Measurements from ENCODE around the gene PGAM4.

Gene PGAM4

DNA sequence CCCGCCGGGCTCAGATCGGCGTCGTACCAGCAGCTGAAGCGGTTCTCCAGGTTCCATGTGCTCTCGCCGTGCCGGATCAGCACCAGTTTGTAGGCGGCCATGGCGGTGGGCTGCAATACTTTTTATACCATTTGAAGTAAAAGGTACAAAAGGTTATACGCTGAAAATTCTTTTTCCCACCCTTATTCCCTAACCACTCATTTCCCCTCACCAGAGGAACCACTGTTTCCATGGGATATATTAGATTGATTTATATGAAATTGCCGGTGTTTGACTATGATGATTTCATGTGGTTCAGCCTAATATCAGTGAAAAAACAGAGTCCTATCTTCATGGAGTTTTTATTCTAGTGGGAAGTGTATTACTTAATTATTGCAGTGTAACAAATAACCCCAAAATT is at the start of gene PGAM4:
PGAM4 (minus strand) TSS at position 101 of the 400 bp plus-strand sequence; CDS start at position 101, 0 bp downstream.
- Mint-ChIP-seq H3K4me3 (no peak within 1 kb of the TSS), H3K4me1 (ENCODE audit: low read depth) (no peaks in the 10 kb centered on the region), H3K27me3 (no peaks in the 10 kb centered on the region), H3K36me3 (ENCODE audit: low read depth) (peaks cover 6% of the 10 kb centered on the region), H3K27ac (no peak within 1 kb of the TSS), H3K9me3 (no peaks in the 10 kb centered on the region)
- intact Hi-C loops (cut with micrococcal nuclease) = no loop called here

- Mint-ChIP-seq H3K27ac (no peak overlapping the region), H3K27me3 (no peaks in the 10 kb centered on the region), H3K36me3 (ENCODE audit: low read depth) (peaks cover 22% of the 10 kb centered on the region), H3K9me3 (no peaks in the 10 kb centered on the region), H3K4me3 (no peak overlapping the region), H3K4me1 (ENCODE audit: low read depth) (no peaks in the 10 kb centered on the region)
- intact Hi-C loops (cut with micrococcal nuclease) = no loop called here
Measured at GRCh38 chrX:78011846-78012245, 42.4 kb upstream of the PGAM4 start.

DNA sequence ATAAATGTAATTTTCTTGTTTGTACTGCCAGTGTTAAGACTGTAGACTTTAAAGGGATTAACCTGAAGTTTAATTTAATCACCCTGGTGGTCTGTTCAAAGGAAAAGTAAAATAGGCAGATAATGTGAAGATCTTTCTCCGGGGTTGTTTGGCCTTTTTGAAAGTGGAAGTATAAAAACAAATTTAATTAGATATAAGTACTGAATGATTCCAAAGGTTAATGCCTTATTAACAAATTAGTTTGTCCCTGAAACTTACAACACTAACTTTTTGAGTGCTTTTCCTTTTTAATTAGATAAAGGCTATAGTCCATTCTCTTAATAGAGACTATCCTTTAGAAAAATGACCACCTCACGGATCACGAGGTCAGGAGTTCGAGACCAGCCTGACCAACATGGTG is 10.4 kb upstream of the PGAM4 start:
- no peaks in the 10 kb centered on the region for H3K4me1 Mint-ChIP-seq (ENCODE audit: low read depth)
- intact Hi-C loops (cut with micrococcal nuclease) = no loop called here
- H3K27me3 Mint-ChIP-seq = no peaks in the 10 kb centered on the region
- H3K4me3 Mint-ChIP-seq = no peak overlapping the region
- H3K9me3 Mint-ChIP-seq = no peaks in the 10 kb centered on the region
- H3K27ac Mint-ChIP-seq = no peak overlapping the region
- peaks cover 6% of the 10 kb centered on the region for H3K36me3 Mint-ChIP-seq (ENCODE audit: low read depth)

DNA sequence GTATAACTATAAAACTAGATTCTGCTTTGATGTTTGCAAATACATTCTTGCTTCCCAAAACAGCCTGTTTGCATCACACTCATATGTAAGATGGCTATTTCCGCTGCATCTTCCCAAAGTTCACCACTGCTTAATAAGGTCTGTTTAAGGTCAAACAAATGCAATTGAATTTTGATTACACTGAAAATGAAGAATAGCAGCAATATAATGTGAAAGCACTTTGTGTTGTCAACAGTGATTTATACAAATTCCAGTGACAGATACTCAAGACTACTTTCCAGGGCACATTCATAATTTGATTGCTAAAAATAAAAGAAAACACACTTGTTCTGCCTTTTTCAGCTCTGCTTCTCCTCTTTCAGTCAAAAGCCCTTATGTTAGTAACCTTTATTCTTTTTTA is 8.1 kb upstream of the PGAM4 start:
- H3K4me1 Mint-ChIP-seq (ENCODE audit: low read depth) = no peaks in the 10 kb centered on the region
- intact Hi-C loops (cut with micrococcal nuclease) = no loop called here
- H3K36me3 Mint-ChIP-seq (ENCODE audit: low read depth) = no peaks in the 10 kb centered on the region
- no peak overlapping the region for H3K4me3 Mint-ChIP-seq
- no peaks in the 10 kb centered on the region for H3K27me3 Mint-ChIP-seq
- no peak overlapping the region for H3K27ac Mint-ChIP-seq
- H3K9me3 Mint-ChIP-seq = no peaks in the 10 kb centered on the region

GRCh38 chrX:77977095-77977494 is 7.7 kb upstream of the PGAM4 start:
- intact Hi-C loops (cut with micrococcal nuclease) = no loop called here
- H3K27ac Mint-ChIP-seq = no peak overlapping the region
- H3K9me3 Mint-ChIP-seq = no peaks in the 10 kb centered on the region
- no peak overlapping the region for H3K4me3 Mint-ChIP-seq
- no peaks in the 10 kb centered on the region for H3K27me3 Mint-ChIP-seq
- H3K4me1 Mint-ChIP-seq (ENCODE audit: low read depth) = no peaks in the 10 kb centered on the region
- H3K36me3 Mint-ChIP-seq (ENCODE audit: low read depth) = peaks cover 4% of the 10 kb centered on the region

DNA sequence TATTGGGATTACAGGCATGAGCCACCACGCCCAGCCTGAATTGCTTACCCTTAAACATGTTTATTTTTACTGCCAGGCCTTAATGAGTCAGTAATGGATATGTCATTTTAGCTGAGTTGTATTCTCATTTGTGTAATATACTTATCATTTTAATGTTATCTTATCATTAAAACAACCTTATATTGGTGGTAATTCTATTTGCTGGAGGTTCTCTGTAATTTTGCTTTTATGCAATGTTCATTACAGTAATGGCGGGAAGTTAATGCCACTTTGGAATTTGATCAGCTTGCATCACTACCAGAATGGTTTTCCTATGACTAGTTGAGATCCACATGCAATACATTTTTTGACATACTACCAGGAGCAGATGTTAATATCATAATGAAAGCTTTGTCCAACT is 6.3 kb upstream of the PGAM4 start:
- Mint-ChIP-seq H3K36me3 (ENCODE audit: low read depth) (peaks cover 6% of the 10 kb centered on the region), H3K4me3 (no peak overlapping the region), H3K27me3 (no peaks in the 10 kb centered on the region), H3K27ac (no peak overlapping the region), H3K9me3 (no peaks in the 10 kb centered on the region), H3K4me1 (ENCODE audit: low read depth) (no peaks in the 10 kb centered on the region)
- intact Hi-C loops (cut with micrococcal nuclease) = no loop called here

DNA sequence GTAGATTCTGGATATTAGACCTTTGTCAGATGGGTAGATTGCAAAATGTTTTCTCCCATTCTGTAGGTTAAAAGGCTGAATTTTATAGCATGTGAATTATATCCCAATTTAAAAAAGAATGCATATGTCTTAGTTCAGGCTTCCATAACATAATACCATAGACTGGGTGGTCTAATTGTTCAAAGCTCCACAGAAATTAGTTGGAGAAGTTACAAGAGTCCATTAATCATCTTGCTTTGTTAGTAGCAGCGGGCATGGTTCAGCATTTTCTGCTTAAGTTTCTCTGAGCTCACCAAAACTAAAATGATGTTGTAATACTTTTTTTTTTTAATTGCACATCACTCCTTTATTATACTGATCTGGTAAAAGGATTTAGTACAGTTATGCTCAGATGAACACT is 1.8 kb downstream of the PGAM4 start:
- Mint-ChIP-seq H3K27me3 (no peaks in the 10 kb centered on the region), H3K36me3 (ENCODE audit: low read depth) (peaks cover 6% of the 10 kb centered on the region), H3K4me1 (ENCODE audit: low read depth) (peaks cover 1% of the 10 kb centered on the region), H3K9me3 (no peaks in the 10 kb centered on the region), H3K4me3 (no peak overlapping the region), H3K27ac (no peak overlapping the region)
- intact Hi-C loops (cut with micrococcal nuclease) = no loop called here

DNA sequence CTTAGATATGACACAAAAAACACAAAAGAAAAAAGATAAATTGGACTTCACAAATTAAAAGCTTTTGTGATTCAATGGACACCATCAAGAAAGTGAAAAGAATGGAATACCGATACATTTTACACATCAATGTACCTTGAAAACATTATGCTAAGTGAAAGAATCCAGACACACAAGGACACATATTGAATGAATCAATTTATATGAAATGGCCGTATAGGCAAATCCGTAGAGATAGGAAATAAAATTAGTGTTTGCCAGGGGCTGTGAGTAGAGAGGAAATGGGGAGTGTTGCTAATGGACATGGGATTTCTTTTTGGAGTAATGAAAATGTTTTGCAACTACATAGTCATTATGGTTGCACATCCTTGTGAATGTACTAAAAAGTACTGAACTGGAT is 3.1 kb downstream of the PGAM4 start:
- Mint-ChIP-seq H3K36me3 (ENCODE audit: low read depth) (no peaks in the 10 kb centered on the region), H3K9me3 (no peaks in the 10 kb centered on the region), H3K4me3 (no peak overlapping the region), H3K27ac (no peak overlapping the region), H3K4me1 (ENCODE audit: low read depth) (peaks cover 12% of the 10 kb centered on the region), H3K27me3 (no peaks in the 10 kb centered on the region)
- intact Hi-C loops (cut with micrococcal nuclease) = no loop called here

DNA sequence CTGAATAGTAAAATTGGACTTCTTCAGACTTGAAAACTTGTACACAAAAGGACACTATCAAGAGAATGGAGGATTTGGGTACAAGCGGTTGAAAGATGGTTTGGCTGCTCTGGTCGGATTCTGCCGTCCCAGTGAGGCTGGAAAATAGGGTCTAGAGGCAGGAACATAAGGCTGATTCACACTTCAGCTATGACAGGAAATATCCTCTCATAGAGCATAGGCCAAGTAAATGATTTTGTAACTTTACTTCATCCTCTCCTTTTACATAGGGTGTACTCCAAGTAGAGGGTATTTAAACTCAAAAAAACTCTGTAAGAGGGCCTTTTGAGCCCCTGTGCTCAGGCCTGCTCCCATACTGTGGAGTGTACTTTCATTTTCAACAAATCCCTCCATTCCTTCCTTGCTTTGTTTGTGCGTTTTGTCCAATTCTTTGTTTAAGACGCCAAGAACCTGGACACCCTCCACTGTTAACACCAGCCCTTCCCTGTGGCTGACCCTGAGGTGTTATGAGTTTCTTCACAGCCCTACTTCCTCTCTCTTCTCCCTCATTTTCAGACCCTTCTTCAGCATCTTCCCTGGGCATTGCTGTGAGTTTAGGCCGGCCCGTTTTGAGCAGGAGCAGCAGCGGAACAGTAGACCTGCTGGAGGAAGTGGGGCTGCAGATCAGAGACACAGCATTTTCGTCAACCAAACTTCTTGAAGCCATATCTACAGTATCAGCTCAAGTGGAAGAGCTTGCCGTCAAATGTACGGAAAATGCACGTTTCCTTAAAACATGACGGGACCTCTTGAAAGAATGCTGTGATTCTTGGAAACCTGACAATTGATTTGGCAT is 7.2 kb downstream of the PGAM4 start:
- Mint-ChIP-seq H3K9me3 (no peaks in the 10 kb centered on the region), H3K27ac (peak overlapping the region; percentile 66), H3K36me3 (ENCODE audit: low read depth) (no peaks in the 10 kb centered on the region), H3K4me1 (ENCODE audit: low read depth) (peaks cover 13% of the 10 kb centered on the region), H3K4me3 (peak overlapping the region; percentile 61), H3K27me3 (no peaks in the 10 kb centered on the region)
- intact Hi-C loops (cut with micrococcal nuclease) = no loop called here

- Mint-ChIP-seq H3K27ac (no peak overlapping the region), H3K4me1 (ENCODE audit: low read depth) (peaks cover 13% of the 10 kb centered on the region), H3K9me3 (no peaks in the 10 kb centered on the region), H3K4me3 (no peak overlapping the region), H3K27me3 (no peaks in the 10 kb centered on the region), H3K36me3 (ENCODE audit: low read depth) (no peaks in the 10 kb centered on the region)
- intact Hi-C loops (cut with micrococcal nuclease) = no loop called here
Measured at GRCh38 chrX:77961063-77961462, 8.4 kb downstream of the PGAM4 start.

GRCh38 chrX:77960567-77960966 is 8.9 kb downstream of the PGAM4 start:
- Mint-ChIP-seq H3K9me3 (no peaks in the 10 kb centered on the region), H3K27ac (no peak overlapping the region), H3K4me1 (ENCODE audit: low read depth) (peaks cover 13% of the 10 kb centered on the region), H3K27me3 (no peaks in the 10 kb centered on the region), H3K4me3 (no peak overlapping the region), H3K36me3 (ENCODE audit: low read depth) (no peaks in the 10 kb centered on the region)
- intact Hi-C loops (cut with micrococcal nuclease) = no loop called here

DNA sequence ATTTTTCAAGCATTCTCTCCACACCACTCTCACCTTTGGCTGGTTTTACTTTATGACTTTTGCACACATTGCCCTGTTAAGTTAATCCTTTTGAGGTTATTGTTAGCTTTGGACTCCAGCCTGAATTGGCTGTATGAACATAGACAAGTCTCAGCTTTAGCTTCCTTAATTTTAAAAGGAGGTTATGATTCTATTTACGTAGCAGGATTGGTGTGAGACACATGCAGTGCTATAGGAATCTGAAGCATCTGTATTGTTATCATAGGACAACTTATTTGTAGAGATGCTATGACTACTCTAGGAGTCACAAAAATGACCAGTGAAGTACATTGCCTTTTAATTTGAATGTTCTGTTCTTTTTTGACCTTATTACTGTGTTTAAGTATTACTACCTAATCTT is 15.7 kb downstream of the PGAM4 start:
- Mint-ChIP-seq H3K4me1 (ENCODE audit: low read depth) (no peaks in the 10 kb centered on the region), H3K36me3 (ENCODE audit: low read depth) (no peaks in the 10 kb centered on the region), H3K27ac (no peak overlapping the region), H3K9me3 (no peaks in the 10 kb centered on the region), H3K4me3 (no peak overlapping the region), H3K27me3 (no peaks in the 10 kb centered on the region)
- intact Hi-C loops (cut with micrococcal nuclease) = no loop called here

DNA sequence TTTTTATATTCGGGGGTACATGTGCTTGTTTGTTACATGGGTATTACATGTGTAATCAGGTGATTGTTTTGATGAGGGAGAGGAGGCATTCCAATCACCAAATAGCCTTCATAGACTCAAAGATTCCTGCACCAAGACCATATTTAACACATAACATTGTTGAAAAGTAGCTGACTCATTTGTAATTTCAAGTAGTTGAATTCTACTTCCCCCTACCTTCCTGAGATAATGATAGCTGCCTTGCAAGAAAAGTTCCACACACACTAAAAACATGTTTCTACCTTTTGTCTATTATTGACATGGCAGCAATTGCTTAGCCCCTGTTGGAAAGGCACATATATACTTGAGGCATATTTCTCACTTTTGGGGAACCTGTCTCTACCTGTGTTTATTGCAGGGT is 16.1 kb downstream of the PGAM4 start:
- no peaks in the 10 kb centered on the region for H3K27me3 Mint-ChIP-seq
- no peak overlapping the region for H3K27ac Mint-ChIP-seq

GRCh38 chrX:77952173-77952572 is 17.3 kb downstream of the PGAM4 start:
- H3K27me3 Mint-ChIP-seq = no peaks in the 10 kb centered on the region
- no peaks in the 10 kb centered on the region for H3K9me3 Mint-ChIP-seq
- H3K4me3 Mint-ChIP-seq = no peak overlapping the region
- H3K36me3 Mint-ChIP-seq (ENCODE audit: low read depth) = no peaks in the 10 kb centered on the region
- H3K4me1 Mint-ChIP-seq (ENCODE audit: low read depth) = no peaks in the 10 kb centered on the region
- no peak overlapping the region for H3K27ac Mint-ChIP-seq
- intact Hi-C loops (cut with micrococcal nuclease) = no loop called here

More for the DNA sequence above, 16.1 kb downstream of the PGAM4 start:
- intact Hi-C loops (cut with micrococcal nuclease) = no loop called here
- Mint-ChIP-seq H3K36me3 (ENCODE audit: low read depth) (no peaks in the 10 kb centered on the region), H3K4me3 (no peak overlapping the region), H3K4me1 (ENCODE audit: low read depth) (no peaks in the 10 kb centered on the region), H3K9me3 (no peaks in the 10 kb centered on the region)

- intact Hi-C loops (cut with micrococcal nuclease) = no loop called here
- H3K9me3 Mint-ChIP-seq = no peaks in the 10 kb centered on the region
Measured at GRCh38 chrX:77949840-77950239, 19.6 kb downstream of the PGAM4 start.

More at GRCh38 chrX:77949840-77950239, 19.6 kb downstream of the PGAM4 start:
- Mint-ChIP-seq H3K27me3 (no peaks in the 10 kb centered on the region), H3K4me1 (ENCODE audit: low read depth) (no peaks in the 10 kb centered on the region), H3K4me3 (no peak overlapping the region), H3K27ac (no peak overlapping the region), H3K36me3 (ENCODE audit: low read depth) (no peaks in the 10 kb centered on the region)

All from dendritic cell treated with granulocyte-macrophage colony-stimulating factor and Interleukin-4, amounts not matched to agents 40 ng/mL and 50 ng/mL, for 4 days (primary cell).